WI38 (cell line): ENCODE measurements around the gene GLIS2.

Source experiments
- H3K4me3 ChIP-seq: 2 replicates; pipeline ENCODE4 v1.5.1; 2011; ENCODE audit warnings: low read depth, mild to moderate bottlenecking, control low read depth, low read length
- CTCF ChIP-seq: IDR thresholded peaks from 2 replicates; pipeline ENCODE4 v1.5.1; 2012; ENCODE audit warnings: low read depth, mild to moderate bottlenecking, control low read depth, low read length

Gene GLIS2

DNA sequence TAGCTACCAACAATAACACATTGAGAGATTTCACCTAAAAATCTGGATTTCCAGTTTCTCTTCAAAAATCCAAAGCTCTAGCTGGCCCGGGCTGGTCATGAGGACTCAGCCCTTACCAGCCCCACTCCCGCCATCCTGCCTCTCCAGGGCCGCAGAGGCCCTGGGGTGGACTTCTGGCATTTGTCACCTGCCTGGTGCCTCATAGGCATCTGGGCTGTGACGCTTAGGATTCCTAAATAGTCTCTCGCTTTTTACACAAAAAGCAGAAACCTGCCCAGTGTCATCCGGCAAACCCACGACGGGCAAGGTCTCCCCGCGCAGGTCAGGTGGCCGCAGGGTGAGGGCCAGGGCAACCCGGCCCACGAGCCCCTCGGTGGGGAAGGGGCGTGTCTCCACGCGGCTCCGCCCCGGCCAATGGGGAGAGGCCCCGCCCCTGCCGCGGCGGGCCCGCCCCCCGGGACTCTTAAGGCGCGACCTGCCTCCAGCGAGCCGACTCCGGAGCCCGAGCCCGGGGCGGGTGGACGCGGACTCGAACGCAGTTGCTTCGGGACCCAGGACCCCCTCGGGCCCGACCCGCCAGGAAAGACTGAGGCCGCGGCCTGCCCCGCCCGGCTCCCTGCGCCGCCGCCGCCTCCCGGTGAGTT is 55.6 kb downstream of the GLIS2 start, which contains the start of gene VASN:
Gene VASN (plus strand): TSS at position 492 of the 644 bp plus-strand sequence. CDS start 9,030 bp downstream, outside the sequence.
- no peak for TF ChIP-seq CTCF
- peak within 1 kb of the TSS; percentile 97 for H3K4me3 ChIP-seq

DNA sequence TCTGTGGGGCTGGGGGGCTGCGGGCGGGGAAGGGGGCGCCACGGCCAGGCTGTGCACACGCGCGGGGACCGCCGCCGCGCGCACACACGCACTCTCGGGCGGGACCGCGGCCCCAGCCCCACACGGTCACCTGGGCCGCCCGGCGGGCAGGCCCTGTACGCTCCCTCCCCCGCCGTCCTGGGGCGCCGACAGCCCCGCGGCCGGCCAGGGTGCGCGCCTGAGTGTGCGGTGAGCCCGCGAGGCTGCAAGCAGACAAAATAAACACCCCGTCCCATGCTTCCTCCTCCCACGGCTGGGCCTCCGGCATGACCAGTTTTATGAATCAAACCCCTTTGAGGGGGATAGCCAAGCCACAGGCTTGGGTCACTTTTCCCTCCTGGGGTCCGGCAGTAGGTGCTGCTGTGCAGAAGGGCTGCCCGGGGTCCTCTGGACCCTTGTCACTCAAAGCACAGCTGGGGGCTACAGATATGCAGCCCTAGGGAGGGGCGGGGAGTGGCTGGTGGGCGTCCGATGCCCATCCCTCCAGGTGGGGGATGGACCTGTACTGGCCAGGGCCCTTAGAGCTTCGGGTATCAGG is 56.2 kb downstream of the GLIS2 start:
- no peak for TF ChIP-seq CTCF
- peak overlapping the region; percentile 97 for H3K4me3 ChIP-seq

GRCh38 chr16:4372578-4373355 is 56.9 kb downstream of the GLIS2 start:
- TF ChIP-seq CTCF = no peak
- H3K4me3 ChIP-seq = peak overlapping the region; percentile 97

DNA sequence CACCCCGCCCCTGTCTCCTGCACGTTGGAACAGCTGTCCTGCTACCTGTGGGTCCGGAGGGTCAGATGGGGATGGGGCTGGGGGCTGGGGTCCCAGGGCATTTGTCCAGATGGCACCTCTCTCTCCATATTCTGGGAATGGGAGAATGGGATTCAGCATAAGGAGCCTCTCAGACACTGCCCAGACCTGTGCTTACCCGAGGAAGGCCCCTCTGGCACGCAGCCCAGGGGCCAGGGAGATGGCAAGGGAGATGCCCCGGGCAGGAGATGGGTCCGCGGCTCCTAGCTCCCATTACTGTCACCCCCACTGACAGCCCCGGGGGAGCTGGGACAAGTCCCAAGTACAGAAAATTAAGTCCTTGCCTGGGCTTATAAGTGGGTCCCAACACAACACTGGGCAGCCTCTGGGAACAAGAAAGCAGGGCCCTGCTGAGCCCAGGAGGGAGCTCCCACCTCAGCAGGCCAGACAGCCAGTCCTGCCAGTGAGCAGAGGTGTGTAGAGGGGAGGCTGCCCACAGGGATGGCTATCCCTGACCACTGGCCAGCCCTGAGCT is 57.6 kb downstream of the GLIS2 start:
- H3K4me3 ChIP-seq = peak overlapping the region; percentile 97
- no peak for TF ChIP-seq CTCF

- H3K4me3 ChIP-seq = peak overlapping the region; percentile 97
These were observed 58.3 kb downstream of the GLIS2 start for GRCh38 chr16:4373909-4374742.

DNA sequence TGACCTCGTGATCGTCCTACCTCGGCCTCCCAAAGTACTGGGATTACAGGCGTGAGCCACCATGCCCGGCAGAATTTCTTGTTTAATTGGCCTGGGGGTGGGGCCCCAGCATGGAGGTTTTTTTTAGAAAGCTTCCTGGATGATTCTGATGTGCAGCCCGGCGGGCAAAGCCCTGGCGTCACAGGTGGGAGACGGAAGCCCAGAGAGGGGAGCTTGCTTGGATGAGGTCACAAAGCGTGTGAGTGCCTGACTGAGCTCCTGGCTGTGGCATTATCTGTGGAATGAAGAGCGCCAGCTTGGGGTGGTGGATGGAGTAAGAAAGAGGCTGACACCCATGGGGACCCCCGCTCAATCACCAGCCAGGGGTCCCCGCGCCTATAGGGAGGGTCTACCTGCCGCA is 59.9 kb downstream of the GLIS2 start:
- H3K4me3 ChIP-seq = peak overlapping the region; percentile 39
- no peak for TF ChIP-seq CTCF

More at GRCh38 chr16:4373909-4374742, 58.3 kb downstream of the GLIS2 start:
- TF ChIP-seq CTCF = no peak
